MCF 10A (cell line): ENCODE measurements around the gene CRIP1. TPM values are rescaled to one million over a fixed set of nuclear protein-coding genes. Genes with fewer than 3 reads are reported as not detected.

Experiments
- BruUV-seq: library from RNA; stranded (reverse); fragments of 400-500 nt; replicated peaks from 2 replicates; lab custom pipeline; 2021; lab: Mats Ljungman, UMichigan
- CTCF ChIA-PET: fragments of 300-600 bp; sonication (Branson Sonifier 250); formaldehyde crosslinking; extraction: SDS; loops from one replicate; lab custom pipeline; 2021; ENCODE audit warnings: antibody characterized with exemption, inconsistent platforms; lab: Yijun Ruan, JAX
- POLR2A ChIA-PET: fragments of 300-600, 350-650 bp; sonication (Branson Sonifier 250); formaldehyde crosslinking; extraction: SDS; loops from one replicate; lab custom pipeline; 2020; ENCODE audit warnings: antibody characterized with exemption, inconsistent platforms; lab: Yijun Ruan, JAX
- DNase-seq: peaks from one replicate; pipeline ENCODE4 v3.0.0-alpha.2; 2018; ENCODE audit not compliant: unreplicated experiment
- H3K27ac Mint-ChIP-seq: one replicate; pipeline ENCODE4 v1.8.0; 2022; ENCODE audit warnings: mild to moderate bottlenecking, low read depth, mixed read lengths; ENCODE audit not compliant: unreplicated experiment
- H3K27me3 Mint-ChIP-seq: one replicate; pipeline ENCODE4 v1.8.0; 2022; ENCODE audit warnings: mixed read lengths; ENCODE audit not compliant: insufficient read depth, unreplicated experiment
- H3K36me3 Mint-ChIP-seq: one replicate; pipeline ENCODE4 v1.8.0; 2022; ENCODE audit warnings: mild to moderate bottlenecking, moderate library complexity, mixed read lengths; ENCODE audit not compliant: insufficient read depth, unreplicated experiment
- H3K4me1 Mint-ChIP-seq: one replicate; pipeline ENCODE4 v1.8.0; 2022; ENCODE audit warnings: mixed read lengths; ENCODE audit not compliant: insufficient read depth, unreplicated experiment
- H3K4me3 Mint-ChIP-seq: one replicate; pipeline ENCODE4 v1.8.0; 2022; ENCODE audit warnings: mild to moderate bottlenecking, moderate library complexity, mixed read lengths; ENCODE audit not compliant: unreplicated experiment
- H3K9me3 Mint-ChIP-seq: one replicate; pipeline ENCODE4 v1.8.0; 2022; ENCODE audit warnings: mixed read lengths; ENCODE audit not compliant: unreplicated experiment
- intact Hi-C: fragments of 100-400 bp; cut with micrococcal nuclease; formaldehyde crosslinking; loops from 2 replicates; pipeline ENCODE4 v1.14.1; 2022
- total RNA-seq: library from RNA; stranded (reverse); gene quantifications from 2 replicates; pipeline ENCODE4 v1.2.3, GENCODE V29; 2022
- TF ChIP-seq, protein P1 (sequence below): fragments of 200-600 bp; IDR thresholded peaks from one replicate; pipeline ENCODE4 v1.8.0; 2022; ENCODE audit warnings: antibody characterized with exemption, mild to moderate bottlenecking; ENCODE audit not compliant: unreplicated experiment

The CRIP1 gene
- total RNA-seq, 1 experiment from 2014 or later: not detected

DNA sequence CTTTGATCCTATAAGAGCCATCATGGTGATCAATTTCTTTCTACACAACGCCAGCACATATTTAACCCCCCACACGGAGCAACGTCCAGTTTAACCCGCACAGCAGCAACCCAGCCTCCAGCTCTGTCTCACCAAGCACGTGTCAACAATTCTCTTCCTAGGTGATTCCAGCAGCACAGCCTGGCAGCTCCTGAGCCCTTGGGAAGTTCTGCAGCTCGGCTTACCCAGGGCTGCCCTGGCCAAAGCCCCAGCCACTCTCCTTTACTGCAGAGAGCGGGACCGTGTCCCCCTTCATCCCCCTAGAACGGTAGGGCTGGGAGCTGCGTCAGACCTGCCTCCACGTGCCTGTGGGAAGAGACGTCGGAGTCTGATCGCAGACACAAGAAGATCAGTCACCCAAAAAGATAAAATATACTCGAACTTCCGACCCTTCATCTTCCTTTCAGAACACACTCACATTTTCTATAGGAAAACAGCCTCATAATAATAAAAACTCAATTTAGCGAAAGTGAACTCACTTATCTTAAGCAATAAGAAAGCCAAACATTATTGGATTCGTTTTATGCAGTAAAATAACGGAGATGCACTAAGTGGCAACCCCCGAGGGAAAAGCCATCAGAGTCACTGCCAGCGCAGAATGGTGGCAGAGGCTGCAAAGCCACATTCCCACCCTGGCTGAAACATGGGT lies 47.3 kb downstream of the CRIP1 start:
- Mint-ChIP-seq H3K4me1 (no peaks in the 10 kb centered on the region), H3K27me3 (peaks cover 49% of the 10 kb centered on the region), H3K4me3 (no peak overlapping the region), H3K36me3 (no peaks in the 10 kb centered on the region), H3K27ac (no peak overlapping the region), H3K9me3 (no peaks in the 10 kb centered on the region)
- CTCF ChIA-PET: interaction anchor here (0.6 kb wide), 1 partner anchor 164 kb away, joined by 3 read pairs; no protein-coding TSS in a partner anchor
- no peak for DNase-seq
- POLR2A ChIA-PET: no interaction called here
- no TSS peak for BruUV-seq
- intact Hi-C loops: no loop called here
- TF ChIP-seq, protein P1, sequence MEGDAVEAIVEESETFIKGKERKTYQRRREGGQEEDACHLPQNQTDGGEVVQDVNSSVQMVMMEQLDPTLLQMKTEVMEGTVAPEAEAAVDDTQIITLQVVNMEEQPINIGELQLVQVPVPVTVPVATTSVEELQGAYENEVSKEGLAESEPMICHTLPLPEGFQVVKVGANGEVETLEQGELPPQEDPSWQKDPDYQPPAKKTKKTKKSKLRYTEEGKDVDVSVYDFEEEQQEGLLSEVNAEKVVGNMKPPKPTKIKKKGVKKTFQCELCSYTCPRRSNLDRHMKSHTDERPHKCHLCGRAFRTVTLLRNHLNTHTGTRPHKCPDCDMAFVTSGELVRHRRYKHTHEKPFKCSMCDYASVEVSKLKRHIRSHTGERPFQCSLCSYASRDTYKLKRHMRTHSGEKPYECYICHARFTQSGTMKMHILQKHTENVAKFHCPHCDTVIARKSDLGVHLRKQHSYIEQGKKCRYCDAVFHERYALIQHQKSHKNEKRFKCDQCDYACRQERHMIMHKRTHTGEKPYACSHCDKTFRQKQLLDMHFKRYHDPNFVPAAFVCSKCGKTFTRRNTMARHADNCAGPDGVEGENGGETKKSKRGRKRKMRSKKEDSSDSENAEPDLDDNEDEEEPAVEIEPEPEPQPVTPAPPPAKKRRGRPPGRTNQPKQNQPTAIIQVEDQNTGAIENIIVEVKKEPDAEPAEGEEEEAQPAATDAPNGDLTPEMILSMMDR: no peak

DNA sequence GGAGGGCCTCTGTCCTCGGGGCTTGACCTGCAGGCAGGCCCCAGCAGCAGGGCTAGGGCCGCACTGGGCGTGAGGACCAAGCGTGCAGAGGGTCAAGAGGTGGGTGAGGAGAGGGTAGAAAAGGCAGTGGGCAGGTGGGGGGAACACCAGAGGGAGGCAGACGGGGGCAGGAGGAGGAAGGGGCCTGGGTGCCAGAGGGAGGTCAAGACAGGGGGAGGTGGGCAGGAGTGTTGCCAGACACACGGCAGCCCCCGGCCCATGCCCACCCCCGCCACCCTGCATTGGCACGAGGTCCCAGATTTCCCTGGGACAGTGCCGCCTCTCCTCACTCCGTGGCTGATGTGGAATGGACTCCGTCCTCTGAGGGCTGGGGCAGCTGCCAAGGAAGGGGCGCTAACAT lies 47.9 kb downstream of the CRIP1 start:
- BruUV-seq: no TSS peak
- Mint-ChIP-seq H3K27me3 (peaks cover 52% of the 10 kb centered on the region), H3K9me3 (no peaks in the 10 kb centered on the region), H3K4me1 (no peaks in the 10 kb centered on the region), H3K27ac (no peak overlapping the region), H3K36me3 (no peaks in the 10 kb centered on the region), H3K4me3 (no peak overlapping the region)
- POLR2A ChIA-PET: no interaction called here
- no peak for DNase-seq
- TF ChIP-seq, protein P1: no peak
- CTCF ChIA-PET: no interaction called here
- intact Hi-C loops: no loop called here

DNA sequence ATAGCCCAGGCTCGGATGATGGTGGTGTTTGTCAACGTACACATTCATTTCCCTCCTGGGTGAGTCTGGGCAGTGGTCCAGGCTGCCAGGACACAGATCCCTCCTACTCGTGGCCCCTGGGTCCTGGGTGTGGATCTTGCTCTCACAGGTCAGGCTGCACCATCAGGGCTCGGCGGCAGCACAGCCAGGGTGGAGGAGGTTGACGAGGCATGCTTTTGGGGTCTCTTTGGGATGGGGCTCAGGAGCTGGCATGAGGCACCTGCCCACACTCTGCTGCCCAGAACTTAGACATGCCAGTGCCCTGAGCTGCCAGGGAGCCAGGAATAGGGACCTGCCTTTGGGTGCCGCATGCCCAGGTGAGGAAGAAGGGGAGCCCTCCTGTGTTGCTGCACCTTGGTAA lies 49.4 kb downstream of the CRIP1 start:
- DNase-seq: no peak
- Mint-ChIP-seq H3K9me3 (no peaks in the 10 kb centered on the region), H3K27ac (no peak overlapping the region), H3K27me3 (peaks cover 53% of the 10 kb centered on the region), H3K4me1 (no peaks in the 10 kb centered on the region), H3K36me3 (no peaks in the 10 kb centered on the region), H3K4me3 (no peak overlapping the region)
- BruUV-seq: no TSS peak
- CTCF ChIA-PET: interaction anchor here (0.7 to 1.1 kb wide), 2 partner anchors 13 to 22 kb away, joined by 3 read pairs; no protein-coding TSS in a partner anchor
- intact Hi-C loops: no loop called here
- TF ChIP-seq, protein P1: no peak
- POLR2A ChIA-PET: no interaction called here

DNA sequence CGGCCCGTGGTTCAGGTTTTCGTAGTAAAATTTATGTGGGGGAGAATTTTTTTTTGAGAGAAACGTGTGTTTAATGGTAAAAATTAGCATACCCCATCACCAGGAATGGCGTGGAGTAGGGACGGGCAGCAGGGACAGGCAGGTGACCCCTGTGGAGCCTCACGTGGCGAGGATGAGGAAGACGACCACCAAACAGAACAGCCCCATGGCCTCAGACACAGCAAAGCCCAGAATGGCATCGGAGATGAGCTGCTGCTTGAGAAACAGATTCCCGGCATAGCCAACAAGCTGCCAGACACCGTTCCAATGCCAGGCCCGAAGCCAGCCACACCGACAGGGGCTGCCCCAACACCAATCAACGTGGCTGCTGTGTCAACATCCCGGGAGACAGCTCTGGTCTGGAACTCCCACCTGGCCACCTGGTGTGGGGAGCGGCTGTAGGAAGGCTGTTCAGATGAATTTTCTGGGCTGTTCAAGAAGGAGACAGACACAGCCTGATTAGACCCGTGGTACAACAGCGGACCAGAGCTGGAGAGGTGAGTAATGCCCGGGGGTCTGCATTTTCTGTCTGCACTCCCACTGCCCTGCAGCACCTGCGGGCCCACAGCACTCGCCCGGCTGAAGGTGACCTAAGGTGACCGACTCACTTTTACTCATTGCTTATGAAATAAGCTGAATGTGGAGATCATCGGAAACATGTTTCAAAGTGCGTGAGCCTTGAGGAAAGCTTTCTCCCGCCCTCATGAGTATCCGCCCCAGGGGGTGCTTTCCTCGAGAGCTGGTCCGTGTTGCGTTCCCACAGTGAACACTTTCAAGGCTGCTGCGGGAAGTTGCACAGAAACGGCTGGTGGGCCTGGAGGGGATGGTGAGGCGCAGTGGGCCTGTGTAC lies 50.2 kb downstream of the CRIP1 start:
- intact Hi-C loops: no loop called here
- TF ChIP-seq, protein P1: no peak
- Mint-ChIP-seq H3K4me1 (no peaks in the 10 kb centered on the region), H3K27me3 (peaks cover 62% of the 10 kb centered on the region), H3K36me3 (no peaks in the 10 kb centered on the region), H3K27ac (no peak overlapping the region), H3K9me3 (peaks cover 5% of the 10 kb centered on the region), H3K4me3 (no peak overlapping the region)
- ChIA-PET POLR2A (no interaction called here), CTCF (interaction anchor here (0.5 to 2.6 kb wide), 23 partner anchors 8 to 1021 kb away, joined by 3 to 21 read pairs (median 4); no protein-coding TSS in a partner anchor)
- DNase-seq: no peak
- BruUV-seq: no TSS peak
